Measurements from ENCODE around the gene EFNA4. TPM values are rescaled to one million over a fixed set of nuclear protein-coding genes. Genes with fewer than 3 reads are reported as not detected.
A peak's percentile ranks its signal among the peaks of the same experiment; 100 is the strongest.

Gene EFNA4
- total RNA-seq, 2 donors from 2014 or later: 15.9 to 17.9 TPM

DNA sequence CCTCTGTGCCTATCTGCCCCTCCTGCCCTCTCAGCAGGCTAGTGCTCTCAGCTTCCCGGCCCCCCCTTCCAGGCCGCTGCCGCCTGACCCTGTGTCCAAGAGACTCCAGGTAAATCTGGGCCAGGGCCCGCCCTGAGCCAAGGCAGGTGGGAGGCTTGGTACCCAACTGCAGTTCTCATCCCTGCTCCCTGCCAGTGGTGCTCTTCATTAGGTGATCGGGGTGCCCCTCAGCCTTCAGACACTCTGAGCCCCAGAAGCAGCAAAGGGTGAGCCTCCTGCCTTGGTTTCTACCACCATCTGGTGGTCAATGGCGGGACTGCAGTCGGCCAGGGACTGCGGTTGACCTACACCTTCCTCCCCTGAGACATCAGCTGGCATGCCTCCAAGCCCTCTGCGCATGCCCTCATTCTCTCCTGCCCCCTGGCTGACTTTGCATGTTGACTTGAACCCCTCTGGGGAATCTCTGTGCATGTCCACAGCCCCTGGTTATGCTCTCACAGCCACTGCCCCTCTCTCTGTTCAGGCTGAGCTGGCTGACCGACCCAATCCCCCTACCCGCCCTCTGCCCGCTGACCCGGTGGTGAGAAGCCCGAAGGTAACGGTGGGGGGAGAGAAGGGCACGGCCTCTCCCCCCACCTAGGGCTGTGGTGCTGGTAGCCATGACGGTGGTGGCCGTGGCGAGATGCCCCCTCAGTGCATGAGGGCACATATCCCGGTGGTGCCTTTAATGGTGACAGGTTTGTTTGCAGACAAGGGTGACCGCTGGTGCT lies 2.0 kb upstream of the EFNA4 start:
- peaks cover 14% of the 10 kb centered on the region for H3K4me1 Mint-ChIP-seq
- Histone ChIP-seq H3K27me3 (ENCODE audit: control insufficient read depth, insufficient read depth, low read length, poor library complexity, severe bottlenecking) (peaks cover 7% of the 10 kb centered on the region), H3K4me1 (ENCODE audit: control insufficient read depth, insufficient read depth, low read length) (peaks cover 11% of the 10 kb centered on the region), H3K36me3 (ENCODE audit: control insufficient read depth, insufficient read depth, low read length) (peaks cover 2% of the 10 kb centered on the region), H3K27ac (ENCODE audit: low read depth, low read length) (no peak overlapping the region), H3K4me3 (ENCODE audit: low read length) (no peak overlapping the region), H3K9me3 (ENCODE audit: control insufficient read depth, low read length) (no peaks in the 10 kb centered on the region), H3K9ac (ENCODE audit: extremely low read depth, low read length, poor library complexity, severe bottlenecking) (no peak overlapping the region)
- 11 to 32% methylated on average over 11 to 21 of the region's 21 CpGs for WGBS, 2 experiments (ENCODE audit: insufficient coverage in 1 of 2, insufficient read length in 1 of 2)
- no peak overlapping the region for H3K27ac Mint-ChIP-seq
- no peak overlapping the region for H3K4me3 Mint-ChIP-seq
- H3K27me3 Mint-ChIP-seq (ENCODE audit: insufficient read depth): peaks cover 5% of the 10 kb centered on the region
- peak; percentile 99 for DNase-seq
- no peaks in the 10 kb centered on the region for H3K9me3 Mint-ChIP-seq
- TF ChIP-seq, protein P1, sequence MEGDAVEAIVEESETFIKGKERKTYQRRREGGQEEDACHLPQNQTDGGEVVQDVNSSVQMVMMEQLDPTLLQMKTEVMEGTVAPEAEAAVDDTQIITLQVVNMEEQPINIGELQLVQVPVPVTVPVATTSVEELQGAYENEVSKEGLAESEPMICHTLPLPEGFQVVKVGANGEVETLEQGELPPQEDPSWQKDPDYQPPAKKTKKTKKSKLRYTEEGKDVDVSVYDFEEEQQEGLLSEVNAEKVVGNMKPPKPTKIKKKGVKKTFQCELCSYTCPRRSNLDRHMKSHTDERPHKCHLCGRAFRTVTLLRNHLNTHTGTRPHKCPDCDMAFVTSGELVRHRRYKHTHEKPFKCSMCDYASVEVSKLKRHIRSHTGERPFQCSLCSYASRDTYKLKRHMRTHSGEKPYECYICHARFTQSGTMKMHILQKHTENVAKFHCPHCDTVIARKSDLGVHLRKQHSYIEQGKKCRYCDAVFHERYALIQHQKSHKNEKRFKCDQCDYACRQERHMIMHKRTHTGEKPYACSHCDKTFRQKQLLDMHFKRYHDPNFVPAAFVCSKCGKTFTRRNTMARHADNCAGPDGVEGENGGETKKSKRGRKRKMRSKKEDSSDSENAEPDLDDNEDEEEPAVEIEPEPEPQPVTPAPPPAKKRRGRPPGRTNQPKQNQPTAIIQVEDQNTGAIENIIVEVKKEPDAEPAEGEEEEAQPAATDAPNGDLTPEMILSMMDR (conservative IDR thresholded peaks at IDR 0.05): peak; percentile 94
- peaks cover 5% of the 10 kb centered on the region for H3K36me3 Mint-ChIP-seq (ENCODE audit: low read depth)

DNA sequence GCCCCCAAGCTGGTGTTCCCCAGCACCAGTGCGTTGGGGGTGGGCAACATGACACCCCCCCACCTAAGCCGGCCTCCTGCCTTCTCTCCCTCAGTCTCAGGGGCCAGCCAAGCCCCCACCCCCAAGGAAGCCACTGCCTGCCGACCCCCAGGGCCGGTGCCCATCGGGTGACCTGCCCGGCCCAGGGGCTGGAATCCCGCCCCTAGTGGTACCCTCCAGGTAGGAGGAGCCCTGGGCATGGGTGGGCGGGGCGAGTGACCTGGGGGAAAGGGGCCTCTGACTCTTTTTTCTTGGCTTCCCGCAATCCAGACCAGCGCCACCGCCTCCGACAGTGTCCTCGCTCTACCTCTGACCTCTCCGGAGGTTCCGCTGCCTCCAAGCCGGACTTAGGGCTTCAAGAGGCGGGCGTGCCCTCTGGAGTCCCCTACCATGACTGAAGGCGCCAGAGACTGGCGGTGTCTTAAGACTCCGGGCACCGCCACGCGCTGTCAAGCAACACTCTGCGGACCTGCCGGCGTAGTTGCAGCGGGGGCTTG lies 1.3 kb upstream of the EFNA4 start:
- peak; percentile 94 for DNase-seq
- WGBS, 2 experiments (ENCODE audit: insufficient coverage in 1 of 2, insufficient read length in 1 of 2): 5 to 10% methylated on average over 17 to 29 of the region's 29 CpGs
- Histone ChIP-seq H3K36me3 (ENCODE audit: control insufficient read depth, insufficient read depth, low read length) (peaks cover 8% of the 10 kb centered on the region), H3K27ac (ENCODE audit: low read depth, low read length) (no peak overlapping the region), H3K4me3 (ENCODE audit: low read length) (no peak overlapping the region), H3K9ac (ENCODE audit: extremely low read depth, low read length, poor library complexity, severe bottlenecking) (no peak overlapping the region), H3K4me1 (ENCODE audit: control insufficient read depth, insufficient read depth, low read length) (peaks cover 11% of the 10 kb centered on the region), H3K9me3 (ENCODE audit: control insufficient read depth, low read length) (no peaks in the 10 kb centered on the region), H3K27me3 (ENCODE audit: control insufficient read depth, insufficient read depth, low read length, poor library complexity, severe bottlenecking) (peaks cover 7% of the 10 kb centered on the region)
- Mint-ChIP-seq H3K9me3 (no peaks in the 10 kb centered on the region), H3K27me3 (ENCODE audit: insufficient read depth) (peaks cover 5% of the 10 kb centered on the region), H3K36me3 (ENCODE audit: low read depth) (peaks cover 11% of the 10 kb centered on the region), H3K4me1 (peaks cover 14% of the 10 kb centered on the region), H3K27ac (no peak overlapping the region), H3K4me3 (peak overlapping the region; percentile 68)
- TF ChIP-seq, protein P1 (conservative IDR thresholded peaks at IDR 0.05): no peak

DNA sequence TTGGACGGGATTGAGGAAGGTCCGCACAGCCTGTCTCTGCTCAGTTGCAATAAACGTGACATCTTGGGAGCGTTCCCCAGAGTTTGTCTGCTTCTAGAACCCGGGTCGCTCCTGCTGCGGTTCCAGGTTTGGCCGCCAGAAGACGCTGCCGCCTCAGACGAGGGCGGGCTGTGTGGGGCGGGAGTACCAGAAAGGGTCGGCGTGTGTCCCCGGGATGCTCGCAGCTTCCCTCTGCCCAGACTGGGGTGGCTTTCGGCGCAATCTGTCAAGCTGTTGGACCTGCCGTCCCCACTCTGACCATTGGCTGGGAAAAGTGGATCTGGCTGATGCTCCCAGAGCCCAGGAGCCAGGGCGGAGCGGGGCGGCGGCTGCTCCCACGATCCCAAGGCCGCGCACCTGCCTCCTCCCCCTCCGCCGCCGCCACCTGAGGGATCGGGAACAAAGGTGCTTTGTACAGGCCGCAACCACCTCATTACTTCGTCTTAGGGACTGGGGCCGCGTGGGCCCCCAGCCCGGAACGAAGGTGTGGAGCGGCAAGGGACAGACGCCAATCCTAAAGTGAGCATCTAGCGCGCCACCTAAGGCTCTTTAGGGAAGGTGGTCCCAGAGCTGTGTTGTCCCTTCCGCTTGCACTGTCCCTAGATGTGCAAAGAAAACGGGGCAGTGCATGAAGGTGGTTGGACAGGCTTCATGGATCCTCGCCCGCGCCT lies 683 bp upstream of the EFNA4 start:
- Mint-ChIP-seq H3K27me3 (ENCODE audit: insufficient read depth) (peaks cover 5% of the 10 kb centered on the region), H3K27ac (no peak overlapping the region), H3K4me3 (peak overlapping the region; percentile 68), H3K4me1 (peaks cover 14% of the 10 kb centered on the region), H3K36me3 (ENCODE audit: low read depth) (peaks cover 14% of the 10 kb centered on the region), H3K9me3 (no peaks in the 10 kb centered on the region)
- Histone ChIP-seq H3K4me3 (ENCODE audit: low read length) (peak overlapping the region; percentile 93), H3K4me1 (ENCODE audit: control insufficient read depth, insufficient read depth, low read length) (peaks cover 11% of the 10 kb centered on the region), H3K9ac (ENCODE audit: extremely low read depth, low read length, poor library complexity, severe bottlenecking) (no peak overlapping the region), H3K9me3 (ENCODE audit: control insufficient read depth, low read length) (no peaks in the 10 kb centered on the region), H3K27me3 (ENCODE audit: control insufficient read depth, insufficient read depth, low read length, poor library complexity, severe bottlenecking) (peaks cover 7% of the 10 kb centered on the region), H3K36me3 (ENCODE audit: control insufficient read depth, insufficient read depth, low read length) (peaks cover 10% of the 10 kb centered on the region), H3K27ac (ENCODE audit: low read depth, low read length) (no peak overlapping the region)
- TF ChIP-seq, protein P1 (conservative IDR thresholded peaks at IDR 0.05): peak; percentile 82
- WGBS, 2 experiments (ENCODE audit: insufficient coverage in 1 of 2, insufficient read length in 1 of 2): 2 to 3% methylated on average over 7 to 46 of the region's 46 CpGs
- DNase-seq: peak; percentile 98
